SK-N-SH (cell line): ENCODE results near the gene GPRIN3.

ENCODE experiments used
- GABPA ChIP-seq: IDR thresholded peaks from 2 replicates; pipeline ENCODE4 v1.4.0; 2012; ENCODE audit warnings: low read depth, mild to moderate bottlenecking
- NFIC ChIP-seq: IDR thresholded peaks from 2 replicates; pipeline ENCODE4 v1.4.0; 2012; ENCODE audit warnings: borderline replicate concordance
- RAD21 ChIP-seq: IDR thresholded peaks from 2 replicates; pipeline ENCODE4 v1.6.1; 2012; ENCODE audit warnings: mild to moderate bottlenecking, low read length
- TF ChIP-seq, protein P1 (sequence below): fragments of 200-600 bp; sonication (generic); IDR thresholded peaks from 2 replicates; pipeline ENCODE4 v1.6.1; 2017; ENCODE audit warnings: antibody characterized with exemption, mild to moderate bottlenecking, moderate library complexity
- TF ChIP-seq, protein P2 (sequence below): fragments of 150-350 bp; IDR thresholded peaks from 2 replicates; pipeline ENCODE4 v1.6.1; 2016; ENCODE audit warnings: mild to moderate bottlenecking, low read depth, low read length
- TF ChIP-seq, protein P3 (sequence below): IDR thresholded peaks from 2 replicates; pipeline ENCODE4; 2012

DNA sequence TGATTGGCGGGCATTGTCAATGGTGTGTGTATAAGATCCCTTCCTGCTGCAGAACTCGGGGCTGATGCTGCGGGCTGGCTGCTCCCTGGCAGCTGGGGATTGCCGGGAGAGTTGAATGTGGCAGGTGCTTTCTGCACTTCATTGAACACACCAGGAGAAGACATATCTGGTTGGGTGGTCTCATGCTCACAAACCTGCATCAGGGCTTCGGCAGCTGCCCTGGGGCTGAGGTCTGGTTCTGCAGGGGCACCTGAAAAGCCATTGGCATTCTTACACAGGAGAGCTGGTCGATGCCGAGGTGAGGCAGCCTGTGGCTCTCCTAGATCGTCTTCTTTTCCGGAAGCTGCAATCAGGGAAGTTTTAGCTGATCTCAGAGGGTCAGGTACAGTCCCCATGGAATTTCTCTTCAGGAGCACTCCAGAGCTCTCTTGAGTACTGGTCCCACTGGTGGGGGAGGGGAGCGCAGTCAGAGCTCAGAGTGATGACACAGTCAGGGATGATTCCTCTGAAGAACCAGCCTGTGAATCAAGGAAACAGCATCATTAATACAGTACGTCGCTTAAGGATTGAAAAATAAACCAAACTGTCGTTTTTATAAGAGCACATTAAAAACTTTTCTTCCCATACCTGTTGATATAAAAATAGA is 57.8 kb downstream of the GPRIN3 start:
- TF ChIP-seq, protein P1, sequence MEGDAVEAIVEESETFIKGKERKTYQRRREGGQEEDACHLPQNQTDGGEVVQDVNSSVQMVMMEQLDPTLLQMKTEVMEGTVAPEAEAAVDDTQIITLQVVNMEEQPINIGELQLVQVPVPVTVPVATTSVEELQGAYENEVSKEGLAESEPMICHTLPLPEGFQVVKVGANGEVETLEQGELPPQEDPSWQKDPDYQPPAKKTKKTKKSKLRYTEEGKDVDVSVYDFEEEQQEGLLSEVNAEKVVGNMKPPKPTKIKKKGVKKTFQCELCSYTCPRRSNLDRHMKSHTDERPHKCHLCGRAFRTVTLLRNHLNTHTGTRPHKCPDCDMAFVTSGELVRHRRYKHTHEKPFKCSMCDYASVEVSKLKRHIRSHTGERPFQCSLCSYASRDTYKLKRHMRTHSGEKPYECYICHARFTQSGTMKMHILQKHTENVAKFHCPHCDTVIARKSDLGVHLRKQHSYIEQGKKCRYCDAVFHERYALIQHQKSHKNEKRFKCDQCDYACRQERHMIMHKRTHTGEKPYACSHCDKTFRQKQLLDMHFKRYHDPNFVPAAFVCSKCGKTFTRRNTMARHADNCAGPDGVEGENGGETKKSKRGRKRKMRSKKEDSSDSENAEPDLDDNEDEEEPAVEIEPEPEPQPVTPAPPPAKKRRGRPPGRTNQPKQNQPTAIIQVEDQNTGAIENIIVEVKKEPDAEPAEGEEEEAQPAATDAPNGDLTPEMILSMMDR: no peak
- TF ChIP-seq GABPA: no peak
- TF ChIP-seq RAD21: no peak
- TF ChIP-seq, protein P2, sequence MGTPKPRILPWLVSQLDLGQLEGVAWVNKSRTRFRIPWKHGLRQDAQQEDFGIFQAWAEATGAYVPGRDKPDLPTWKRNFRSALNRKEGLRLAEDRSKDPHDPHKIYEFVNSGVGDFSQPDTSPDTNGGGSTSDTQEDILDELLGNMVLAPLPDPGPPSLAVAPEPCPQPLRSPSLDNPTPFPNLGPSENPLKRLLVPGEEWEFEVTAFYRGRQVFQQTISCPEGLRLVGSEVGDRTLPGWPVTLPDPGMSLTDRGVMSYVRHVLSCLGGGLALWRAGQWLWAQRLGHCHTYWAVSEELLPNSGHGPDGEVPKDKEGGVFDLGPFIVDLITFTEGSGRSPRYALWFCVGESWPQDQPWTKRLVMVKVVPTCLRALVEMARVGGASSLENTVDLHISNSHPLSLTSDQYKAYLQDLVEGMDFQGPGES: no peak
- TF ChIP-seq, protein P3, sequence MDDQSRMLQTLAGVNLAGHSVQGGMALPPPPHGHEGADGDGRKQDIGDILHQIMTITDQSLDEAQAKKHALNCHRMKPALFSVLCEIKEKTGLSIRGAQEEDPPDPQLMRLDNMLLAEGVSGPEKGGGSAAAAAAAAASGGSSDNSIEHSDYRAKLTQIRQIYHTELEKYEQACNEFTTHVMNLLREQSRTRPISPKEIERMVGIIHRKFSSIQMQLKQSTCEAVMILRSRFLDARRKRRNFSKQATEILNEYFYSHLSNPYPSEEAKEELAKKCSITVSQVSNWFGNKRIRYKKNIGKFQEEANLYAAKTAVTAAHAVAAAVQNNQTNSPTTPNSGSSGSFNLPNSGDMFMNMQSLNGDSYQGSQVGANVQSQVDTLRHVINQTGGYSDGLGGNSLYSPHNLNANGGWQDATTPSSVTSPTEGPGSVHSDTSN: no peak
- no peak for TF ChIP-seq NFIC
